ENCODE data around the gene ANGPTL1. TPM values are rescaled to one million over a fixed set of nuclear protein-coding genes. Genes with fewer than 3 reads are reported as not detected.

Gene ANGPTL1, protein sequence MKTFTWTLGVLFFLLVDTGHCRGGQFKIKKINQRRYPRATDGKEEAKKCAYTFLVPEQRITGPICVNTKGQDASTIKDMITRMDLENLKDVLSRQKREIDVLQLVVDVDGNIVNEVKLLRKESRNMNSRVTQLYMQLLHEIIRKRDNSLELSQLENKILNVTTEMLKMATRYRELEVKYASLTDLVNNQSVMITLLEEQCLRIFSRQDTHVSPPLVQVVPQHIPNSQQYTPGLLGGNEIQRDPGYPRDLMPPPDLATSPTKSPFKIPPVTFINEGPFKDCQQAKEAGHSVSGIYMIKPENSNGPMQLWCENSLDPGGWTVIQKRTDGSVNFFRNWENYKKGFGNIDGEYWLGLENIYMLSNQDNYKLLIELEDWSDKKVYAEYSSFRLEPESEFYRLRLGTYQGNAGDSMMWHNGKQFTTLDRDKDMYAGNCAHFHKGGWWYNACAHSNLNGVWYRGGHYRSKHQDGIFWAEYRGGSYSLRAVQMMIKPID
- 7.5 TPM for total RNA-seq
- long read RNA-seq, transcript ANGPTL1-201 (6 exons, 3,348 nt): major isoform, 5 of 13 reads
- long read RNA-seq, partial matches to known transcripts: 5 of 13 reads
- long read RNA-seq, other reads (novel, unspliced or antisense): 0 of 13 reads

DNA sequence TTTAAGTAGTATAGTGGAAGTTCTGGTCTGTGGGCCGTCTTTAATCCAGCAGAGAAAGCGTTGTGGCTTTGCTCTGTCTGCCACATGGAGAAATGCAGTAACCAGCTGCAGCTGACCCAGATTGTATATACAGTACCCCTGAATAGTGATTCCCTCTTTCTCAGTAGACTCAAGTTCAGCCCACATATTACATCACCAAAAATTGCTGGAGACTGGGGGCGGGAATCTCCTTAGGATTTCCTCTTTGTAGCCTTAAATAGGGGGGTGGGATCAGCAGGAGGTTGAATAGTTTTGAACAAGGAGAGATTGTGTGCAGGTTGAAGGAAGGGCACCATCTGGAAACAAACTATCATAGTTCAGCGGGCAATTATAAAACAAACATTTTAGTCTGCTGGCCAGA is at the start of gene ANGPTL1:
Gene ANGPTL1, minus strand, starts transcription at position 134 of the 400 bp plus-strand sequence. CDS start 5,301 bp downstream, outside the sequence.
- ATAC-seq (ENCODE audit: poor library complexity): peak; percentile 54
- intact Hi-C loops (cut with DNase I): no loop called here
- DNase-seq: no peak

DNA sequence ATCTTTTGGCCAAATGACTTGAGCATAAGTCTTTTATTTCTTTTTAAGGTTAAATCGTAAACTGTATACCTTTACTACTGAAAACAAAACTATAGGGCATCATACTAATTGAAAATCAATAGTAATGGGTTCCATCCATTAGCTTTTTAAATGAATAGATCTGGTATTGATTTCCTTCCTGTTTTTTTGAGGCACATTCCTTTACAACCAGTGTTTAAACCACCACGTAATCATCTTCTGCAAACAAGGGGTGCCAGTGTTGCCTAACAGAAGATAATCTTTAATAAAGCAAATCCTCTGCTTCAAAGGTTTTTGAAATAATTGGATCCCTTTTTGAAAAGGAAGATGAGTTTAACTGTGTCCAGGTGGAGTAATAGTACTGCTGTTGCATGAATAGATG is 48.7 kb upstream of the ANGPTL1 start:
- intact Hi-C loops (cut with DNase I): no loop called here
- no peak for ATAC-seq (ENCODE audit: poor library complexity)

DNA sequence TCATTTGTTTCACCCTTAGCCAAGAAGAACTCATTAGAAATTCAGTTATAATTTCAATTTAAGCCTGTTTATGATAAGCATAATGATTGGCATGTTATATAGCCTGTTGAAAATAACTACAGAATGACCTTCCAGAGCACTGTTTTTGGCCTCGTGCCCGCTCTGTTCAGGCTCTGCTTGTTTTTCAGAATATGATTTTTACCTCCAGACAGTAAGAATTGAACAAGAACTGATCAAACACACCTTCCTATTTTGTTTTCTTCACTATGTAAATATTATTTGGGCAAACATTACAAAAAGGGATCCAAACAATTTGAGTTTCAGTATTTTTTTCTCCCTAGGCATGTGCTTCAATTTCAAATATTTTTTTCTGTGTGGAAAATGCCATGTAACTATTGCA is 48.1 kb upstream of the ANGPTL1 start:
- no peak for ATAC-seq (ENCODE audit: poor library complexity)
- intact Hi-C loops (cut with DNase I): no loop called here

More for the DNA sequence above, 48.7 kb upstream of the ANGPTL1 start:
- no peak for DNase-seq

DNA sequence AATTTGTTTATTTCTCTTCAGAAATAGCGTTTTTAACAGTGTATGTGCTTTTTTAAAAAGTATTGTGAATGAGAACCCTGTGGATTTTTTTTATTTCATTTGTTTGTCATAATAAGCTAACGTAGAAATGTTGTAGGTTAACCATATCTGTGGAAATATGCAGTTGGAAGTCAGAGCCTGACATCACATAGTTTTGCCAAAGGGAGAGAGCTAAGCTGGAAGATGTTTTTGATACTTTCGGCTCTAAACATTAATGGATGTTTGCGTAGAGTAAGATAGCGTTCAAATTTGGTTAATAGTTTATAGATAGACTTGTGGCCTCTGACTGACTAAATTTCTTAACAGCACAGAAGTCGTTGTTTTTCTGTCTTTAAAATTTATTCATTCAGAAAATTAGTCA is 47.4 kb upstream of the ANGPTL1 start:
- DNase-seq: no peak
- no peak for ATAC-seq (ENCODE audit: poor library complexity)
- intact Hi-C loops (cut with DNase I): no loop called here

More for the DNA sequence above, 48.1 kb upstream of the ANGPTL1 start:
- peak; percentile 66 for DNase-seq

DNA sequence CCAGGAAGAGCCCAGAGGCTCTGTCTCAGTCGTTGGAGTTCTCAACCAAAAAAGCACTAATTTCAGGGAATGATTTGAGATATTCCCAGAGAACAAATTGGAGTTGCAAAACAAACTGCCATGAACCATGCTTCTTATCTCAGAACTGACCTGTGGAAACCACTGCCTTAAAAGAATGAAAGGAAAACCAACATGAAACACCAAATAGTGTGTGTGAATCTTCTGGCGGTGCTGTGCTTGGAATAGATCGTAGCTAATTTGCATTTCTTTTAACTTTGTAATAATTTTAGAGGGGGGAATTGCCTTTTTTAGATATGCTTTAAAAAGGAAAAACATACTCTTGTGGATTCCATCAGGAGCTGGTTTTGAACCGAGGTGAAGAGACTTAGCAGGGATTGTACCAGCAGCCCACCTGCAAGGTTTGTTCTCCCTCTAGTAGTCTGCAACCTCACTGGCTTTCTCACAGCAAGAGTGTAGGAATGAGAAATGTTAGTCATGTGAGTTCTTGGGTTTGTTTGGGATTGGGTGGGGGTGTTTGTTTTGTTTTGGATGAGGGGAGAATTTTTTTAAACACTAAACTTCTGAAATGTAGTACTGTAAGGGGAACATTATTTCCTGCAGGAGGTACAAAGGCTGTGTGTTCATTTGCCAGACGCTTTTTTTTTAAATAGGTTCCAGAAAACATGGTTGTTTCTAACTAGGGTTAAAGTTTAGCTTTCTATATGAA is 45.7 kb upstream of the ANGPTL1 start:
- intact Hi-C loops (cut with DNase I): no loop called here
- DNase-seq: no peak
- ATAC-seq (ENCODE audit: poor library complexity): no peak

DNA sequence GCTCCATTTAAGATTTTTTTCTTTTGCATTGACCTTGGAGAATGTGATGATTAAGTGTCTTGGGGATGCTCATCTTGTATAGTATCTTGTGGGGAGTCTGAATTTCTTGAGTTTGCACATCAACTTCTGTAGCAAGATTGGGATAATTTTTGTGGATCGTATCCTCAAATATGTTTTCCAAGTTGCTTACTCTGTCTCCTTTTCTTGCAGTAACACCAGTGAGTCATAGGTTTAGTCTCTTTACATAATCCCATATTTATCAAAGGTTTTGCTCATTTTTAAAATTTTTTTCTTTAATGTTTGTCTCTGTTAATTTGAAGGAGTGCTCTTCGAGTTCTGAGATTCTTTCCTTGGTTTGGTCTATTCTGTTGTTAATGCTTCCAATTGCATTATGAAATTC is 41.7 kb upstream of the ANGPTL1 start:
- intact Hi-C loops (cut with DNase I): no loop called here
- DNase-seq: no peak
- no peak for ATAC-seq (ENCODE audit: poor library complexity)

DNA sequence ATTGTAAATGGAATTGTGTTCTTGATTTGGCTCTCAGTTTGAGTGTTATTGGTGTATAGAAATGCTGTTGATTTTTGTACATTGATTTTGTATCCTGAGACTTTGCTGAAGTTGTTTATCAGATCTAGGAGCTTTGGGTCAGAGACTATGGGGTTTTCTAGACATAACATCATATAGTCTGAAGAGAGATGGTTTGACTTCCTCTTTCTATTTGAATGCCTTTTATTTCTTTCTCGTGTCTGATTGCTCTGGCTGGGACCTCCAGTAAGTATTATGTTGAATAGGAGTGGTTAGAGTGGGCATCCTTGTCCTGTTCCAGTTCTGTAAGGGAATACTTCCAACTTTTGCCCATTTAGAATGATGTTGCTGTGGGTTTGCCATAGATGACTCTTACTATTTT is 39.1 kb upstream of the ANGPTL1 start:
- ATAC-seq (ENCODE audit: poor library complexity) (no peak), DNase-seq (no peak)
- intact Hi-C loops (cut with DNase I): no loop called here

DNA sequence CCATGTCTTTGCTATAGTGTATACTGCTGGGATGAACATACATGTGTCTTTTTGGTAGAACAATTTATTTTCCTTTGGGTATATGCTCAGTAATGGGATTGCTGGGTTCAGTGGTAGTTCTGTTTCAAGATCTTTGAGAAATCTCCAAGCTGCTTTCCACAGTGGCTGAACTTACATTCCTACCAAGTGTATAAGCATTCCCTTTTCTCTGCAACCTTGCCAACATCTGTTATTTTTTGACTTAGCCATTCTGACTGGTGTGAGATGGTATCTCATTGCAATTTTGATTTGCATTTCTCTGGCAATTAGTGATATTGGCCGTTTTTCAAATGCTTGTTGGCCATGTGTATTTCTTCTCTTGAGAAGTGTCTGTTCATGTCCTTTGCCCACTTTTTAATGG is 37.5 kb upstream of the ANGPTL1 start:
- intact Hi-C loops (cut with DNase I): no loop called here
- no peak for ATAC-seq (ENCODE audit: poor library complexity)
- no peak for DNase-seq

DNA sequence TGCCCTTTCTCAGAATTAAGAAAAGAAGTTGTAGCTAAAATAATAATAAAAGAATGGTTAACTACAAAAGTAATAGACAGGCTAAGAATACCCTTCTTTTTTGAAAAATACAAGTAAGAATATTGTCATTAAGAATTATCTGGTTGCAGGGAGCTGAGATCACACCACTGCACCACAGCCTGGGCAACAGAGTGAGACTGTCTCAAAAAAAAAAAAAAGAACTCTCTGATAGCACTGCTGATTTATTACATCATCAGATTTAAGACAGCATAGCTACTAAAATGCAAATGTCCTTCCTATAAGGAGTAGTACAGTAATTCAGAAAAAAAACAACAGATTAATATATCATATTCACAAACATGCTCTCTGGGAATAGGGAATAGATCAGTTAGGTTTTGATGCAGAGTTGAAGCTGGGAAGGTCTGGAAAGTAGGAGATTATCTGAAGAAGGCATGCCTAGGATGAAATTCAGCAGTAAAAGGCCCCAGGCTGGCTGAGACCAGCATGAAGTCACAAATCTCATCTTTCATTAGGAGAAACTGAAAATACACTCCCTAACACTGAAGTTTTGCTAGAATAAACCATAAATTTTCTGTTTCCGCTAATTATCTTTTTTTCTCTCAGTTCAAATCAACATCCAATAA is 30.7 kb upstream of the ANGPTL1 start:
- DNase-seq (no peak), ATAC-seq (ENCODE audit: poor library complexity) (no peak)
- intact Hi-C loops (cut with DNase I): no loop called here

DNA sequence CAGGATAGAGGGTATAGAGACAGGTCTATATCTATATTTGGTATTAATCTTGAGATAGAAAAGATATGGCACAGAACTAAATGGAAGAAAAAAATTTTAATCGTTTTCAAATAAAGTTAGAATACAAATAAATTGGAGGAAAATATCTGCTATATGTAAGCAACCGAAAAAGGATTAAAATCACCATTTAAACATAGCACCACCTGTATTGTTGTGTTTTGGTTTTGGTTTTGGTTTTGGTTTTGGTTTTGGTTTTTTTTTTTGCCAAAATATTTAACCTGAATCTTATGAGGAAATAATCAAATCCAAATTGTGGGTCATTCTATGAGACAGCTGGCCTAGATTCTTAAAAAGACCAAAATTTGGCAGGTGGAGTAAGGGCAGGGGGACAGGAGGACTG is 28.5 kb upstream of the ANGPTL1 start:
- intact Hi-C loops (cut with DNase I): no loop called here
- DNase-seq (no peak), ATAC-seq (ENCODE audit: poor library complexity) (no peak)

DNA sequence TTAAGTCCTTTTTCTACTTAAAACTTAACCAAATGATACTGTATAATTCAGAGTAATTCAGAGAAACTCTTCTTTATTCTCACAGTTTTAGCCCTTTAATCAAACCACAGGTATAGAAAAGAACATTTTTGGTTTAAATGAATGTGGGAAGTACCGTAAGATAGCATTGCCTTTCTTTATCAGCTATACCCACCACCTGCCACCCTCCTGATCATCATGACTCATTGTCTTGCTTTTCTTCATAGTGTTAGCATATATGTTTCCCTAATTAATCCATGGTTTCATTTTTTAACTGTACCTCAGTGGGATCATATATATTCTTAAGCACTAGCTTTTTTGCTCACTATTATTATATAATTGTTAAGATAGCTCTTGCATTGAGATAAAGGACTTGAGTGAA is 27.5 kb upstream of the ANGPTL1 start:
- ATAC-seq (ENCODE audit: poor library complexity): no peak
- intact Hi-C loops (cut with DNase I): no loop called here
- no peak for DNase-seq

DNA sequence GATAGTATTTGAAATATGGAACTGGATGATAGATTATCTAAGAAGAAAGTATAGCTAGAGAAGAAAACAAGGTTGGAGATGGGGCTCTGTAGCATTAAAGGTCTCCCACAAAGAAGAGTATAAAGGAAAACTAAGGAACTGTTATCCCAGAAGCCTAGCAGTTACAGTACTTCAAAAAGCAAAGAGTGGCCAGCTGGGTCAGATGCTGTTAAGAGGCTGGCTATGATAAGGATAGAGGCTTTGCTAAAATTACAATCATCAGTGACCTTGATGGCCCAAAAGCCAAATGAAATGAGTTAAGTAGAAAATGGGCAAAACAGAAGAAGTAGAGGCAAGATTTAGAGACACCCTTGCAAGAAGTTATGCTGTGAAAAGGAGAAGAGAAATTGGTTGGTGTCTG is 25.1 kb upstream of the ANGPTL1 start:
- ATAC-seq (ENCODE audit: poor library complexity) (peak; percentile 68), DNase-seq (no peak)
- intact Hi-C loops (cut with DNase I): no loop called here

DNA sequence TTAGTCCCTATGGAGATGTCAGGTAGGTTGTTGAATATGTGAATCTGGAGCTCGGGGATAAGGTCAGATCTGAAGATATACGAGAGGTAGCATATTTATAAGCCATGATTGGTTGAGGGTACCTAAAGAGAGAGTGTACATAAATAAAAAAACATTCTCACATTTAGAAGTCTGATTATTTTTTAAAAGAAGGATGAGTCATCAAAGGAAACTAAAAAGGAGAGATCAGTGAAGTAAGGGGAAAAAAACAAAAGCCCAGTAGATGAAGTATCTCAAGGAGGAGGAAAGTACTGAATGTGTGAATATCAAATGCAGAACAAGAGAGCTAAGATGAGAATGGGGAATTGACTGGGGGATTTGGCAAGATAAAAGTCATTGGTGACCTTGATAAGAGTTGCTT is 15.7 kb upstream of the ANGPTL1 start:
- intact Hi-C loops (cut with DNase I): no loop called here
- no peak for ATAC-seq (ENCODE audit: poor library complexity)
- DNase-seq: no peak

DNA sequence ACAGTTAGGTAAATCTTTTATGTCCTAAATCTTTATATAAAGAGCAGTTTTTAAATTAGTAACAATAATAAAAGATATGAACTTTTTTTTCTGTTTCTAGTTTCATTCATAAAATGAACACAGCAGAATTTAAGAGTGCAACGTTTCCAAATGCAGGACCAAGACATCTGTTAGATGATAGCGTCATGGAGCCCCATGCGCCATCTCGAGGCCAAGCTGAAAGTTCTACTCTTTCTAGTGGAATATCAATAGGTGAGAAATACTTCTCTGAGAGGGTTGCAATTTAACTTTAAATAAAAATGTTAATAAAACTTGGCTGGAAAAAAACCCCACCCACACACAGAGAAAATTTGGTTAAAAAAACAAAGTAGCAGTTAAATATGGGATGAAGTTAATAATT is 15.0 kb upstream of the ANGPTL1 start:
- intact Hi-C loops (cut with DNase I): no loop called here
- no peak for DNase-seq

DNA sequence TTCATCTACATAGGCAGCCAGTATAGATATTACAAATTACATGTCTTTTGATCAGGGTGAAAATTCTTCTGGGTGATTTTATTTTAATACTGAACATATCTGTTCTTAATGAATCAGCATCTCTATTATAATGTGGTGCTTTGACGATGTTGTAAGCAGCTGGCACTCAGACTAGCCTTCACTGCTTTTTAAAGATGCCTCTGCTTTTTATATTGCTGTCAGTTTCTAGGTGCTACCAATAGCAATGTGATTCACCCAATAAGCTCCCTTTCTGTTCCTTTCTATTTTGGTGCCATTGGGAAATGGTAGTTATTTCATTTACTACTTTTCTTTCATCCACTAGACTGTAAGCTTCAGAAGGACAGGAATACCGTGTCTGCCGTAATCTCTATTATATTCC is 11.1 kb upstream of the ANGPTL1 start:
- intact Hi-C loops (cut with DNase I): no loop called here
- no peak for ATAC-seq (ENCODE audit: poor library complexity)

More for the DNA sequence above, 15.0 kb upstream of the ANGPTL1 start:
- no peak for ATAC-seq (ENCODE audit: poor library complexity)

DNA sequence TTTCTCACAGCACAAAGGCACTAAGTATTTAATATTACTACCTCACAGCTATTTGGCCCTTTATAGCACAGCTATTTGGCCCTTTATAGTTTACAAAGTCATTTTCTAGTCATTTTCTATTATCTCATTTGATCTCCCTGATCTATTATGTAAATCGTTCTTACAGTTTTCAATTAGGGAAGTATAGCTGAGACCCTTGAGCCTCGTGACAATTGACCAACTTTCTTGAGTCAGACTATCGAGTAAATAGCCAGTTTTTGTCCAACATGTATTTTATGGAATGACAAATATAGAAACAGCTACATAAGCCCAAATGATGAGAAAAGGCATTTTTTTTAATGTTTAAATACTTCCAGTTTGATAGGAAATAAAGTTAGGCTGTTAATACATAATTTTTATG is 7.0 kb upstream of the ANGPTL1 start:
- ATAC-seq (ENCODE audit: poor library complexity) (no peak), DNase-seq (no peak)
- intact Hi-C loops (cut with DNase I): no loop called here

More for the DNA sequence above, 11.1 kb upstream of the ANGPTL1 start:
- DNase-seq: no peak

DNA sequence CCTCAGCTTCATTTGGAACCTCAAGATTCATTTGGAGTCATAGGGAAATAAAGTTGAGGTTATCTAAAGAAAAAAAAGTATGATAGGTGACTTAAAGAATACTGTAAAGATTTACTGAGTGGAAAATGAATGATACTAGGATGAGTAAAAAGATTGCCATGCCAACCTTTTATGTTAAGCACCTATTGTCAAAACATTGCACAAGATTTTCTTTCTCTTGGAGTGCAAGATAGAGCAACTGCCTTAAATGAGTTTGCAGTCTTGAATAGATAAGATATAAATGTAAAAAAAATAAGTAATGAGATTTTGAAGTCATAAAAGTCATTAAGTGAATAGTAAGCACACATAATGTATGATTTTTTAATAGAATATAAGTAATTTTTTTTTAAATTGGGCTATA is 5.1 kb upstream of the ANGPTL1 start:
- ATAC-seq (ENCODE audit: poor library complexity): no peak
- no peak for DNase-seq
- intact Hi-C loops (cut with DNase I): no loop called here

DNA sequence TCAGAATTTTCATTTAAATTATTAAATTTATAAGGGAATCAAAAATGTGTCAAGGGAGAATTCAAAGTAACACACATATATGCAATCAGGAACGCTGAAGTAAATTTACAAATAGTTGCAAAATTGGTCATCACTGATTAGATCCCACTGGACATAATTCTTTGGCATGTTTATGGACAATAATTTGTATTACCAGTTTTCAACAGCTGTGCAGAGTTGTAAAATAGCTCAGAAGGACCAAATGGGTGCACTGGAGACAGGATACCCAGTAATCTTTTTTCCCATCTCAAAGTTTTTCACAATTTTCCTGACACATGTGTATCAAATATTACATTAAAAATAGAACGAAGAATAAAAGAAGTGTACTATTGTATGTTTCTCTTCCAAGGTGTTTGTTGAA is 4.1 kb upstream of the ANGPTL1 start:
- intact Hi-C loops (cut with DNase I): no loop called here
- ATAC-seq (ENCODE audit: poor library complexity): no peak
- DNase-seq: no peak

DNA sequence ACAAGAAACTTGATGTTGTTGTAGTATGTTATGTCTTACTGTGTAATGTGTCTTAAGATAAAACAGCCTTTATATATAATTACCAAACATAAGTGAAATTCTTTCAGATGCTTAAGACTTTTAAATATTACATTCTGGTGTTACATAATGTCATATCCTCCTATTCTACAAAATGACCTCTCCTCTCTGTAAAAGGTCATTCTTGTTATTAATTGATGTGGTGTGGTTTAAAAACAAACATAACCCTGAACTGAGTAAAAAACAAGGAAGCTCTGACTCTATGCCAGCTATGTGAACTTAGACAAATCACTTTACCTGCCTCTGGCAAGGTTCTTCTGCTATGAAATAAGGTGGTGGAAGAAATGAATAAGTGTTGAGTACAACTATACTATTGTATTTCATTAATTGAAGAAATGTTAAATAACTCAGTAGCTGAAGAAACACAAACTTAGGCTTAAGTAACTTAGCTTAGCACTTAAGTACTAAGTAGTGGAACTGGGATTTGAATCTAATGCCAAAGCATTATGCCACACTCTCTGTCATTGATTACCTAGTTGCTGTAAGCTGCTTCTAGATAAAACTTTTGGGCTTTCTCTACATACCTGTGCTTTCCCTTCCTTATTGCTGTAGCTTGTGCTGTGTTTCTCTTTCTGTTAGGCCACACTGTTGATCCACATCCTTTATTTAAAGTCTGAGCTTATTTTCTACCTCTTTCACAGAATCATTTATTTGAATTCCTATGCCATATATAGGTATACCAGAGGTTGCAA is 859 bp upstream of the ANGPTL1 start:
- intact Hi-C loops (cut with DNase I): no loop called here
- DNase-seq (no peak), ATAC-seq (ENCODE audit: poor library complexity) (no peak)
